Suprapubic skin (tissue), 3 donors: ENCODE data around the gene CHEK2.

ENCODE experiments used
- CTCF ChIP-seq, 2 donors: fragments of 200-600 bp in 1 of 2; fragments of 450-650 bp in 1 of 2; sonication (generic) in 1 of 2; IDR thresholded peaks; one replicate each; pipeline ENCODE4 v1.5.1; 2016 to 2019; ENCODE audit warnings: antibody characterized with exemption in 2 of 2, mild to moderate bottlenecking in 1 of 2, moderate library complexity in 1 of 2
- POLR2A ChIP-seq, 2 donors: fragments of 450-650 bp; IDR thresholded peaks; one replicate each; pipeline ENCODE4 v1.6.1; 2017; ENCODE audit warnings: antibody characterized with exemption in 2 of 2, mild to moderate bottlenecking in 2 of 2, moderate library complexity in 2 of 2

GRCh38 chr22:28648792-28649191 is 92.8 kb downstream of the CHEK2 start:
- TF ChIP-seq CTCF (IDR thresholded peaks at IDR 0.05) = no peak
- no peak for TF ChIP-seq POLR2A (IDR thresholded peaks at IDR 0.05)
